DMS153 treated with DMSO at 0.1 percent for 48 hours (cell line): ENCODE results near the gene TMBIM1.
A peak's percentile ranks its signal among the peaks of the same experiment; 100 is the strongest.
"Not testable (repeated sequence)": the region's sequence is repeated elsewhere in the genome, so short reads cannot be mapped to it uniquely, and the experiment has no call there.

ENCODE experiments used
- DNase-seq: peaks from one replicate; lab custom pipeline; 2025; ENCODE audit not compliant: unreplicated experiment; lab: John Stamatoyannopoulos, UW

TMBIM1 gene

DNA sequence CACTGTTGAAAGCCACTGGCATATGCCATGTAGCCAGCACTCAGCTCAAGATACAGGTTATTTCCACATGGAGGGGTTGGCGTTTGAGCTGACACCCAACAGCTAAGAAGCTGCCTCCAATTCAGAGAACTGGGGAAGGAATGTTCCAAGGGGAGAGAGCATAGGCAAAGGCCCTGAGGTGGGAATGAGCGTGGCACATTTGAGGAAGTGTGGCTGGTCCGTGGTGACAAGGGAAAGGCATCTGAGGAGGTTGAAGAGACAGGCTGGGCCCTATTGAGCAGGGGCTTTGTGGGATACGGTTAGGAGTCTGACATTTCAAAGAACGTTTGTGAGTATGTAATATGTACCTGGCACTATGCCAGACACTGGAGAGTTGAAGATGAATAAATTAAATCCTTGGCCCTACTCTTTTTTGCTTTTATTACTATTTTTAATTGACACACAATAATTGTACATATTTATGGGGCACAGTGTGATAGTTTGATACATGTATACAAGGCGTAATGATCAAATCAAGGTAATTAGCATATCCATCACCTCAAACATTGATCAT is 27.6 kb upstream of the TMBIM1 start:
- no peak for DNase-seq

- DNase-seq = no peak
Measured at GRCh38 chr2:218318241-218318640, 25.9 kb upstream of the TMBIM1 start.

DNA sequence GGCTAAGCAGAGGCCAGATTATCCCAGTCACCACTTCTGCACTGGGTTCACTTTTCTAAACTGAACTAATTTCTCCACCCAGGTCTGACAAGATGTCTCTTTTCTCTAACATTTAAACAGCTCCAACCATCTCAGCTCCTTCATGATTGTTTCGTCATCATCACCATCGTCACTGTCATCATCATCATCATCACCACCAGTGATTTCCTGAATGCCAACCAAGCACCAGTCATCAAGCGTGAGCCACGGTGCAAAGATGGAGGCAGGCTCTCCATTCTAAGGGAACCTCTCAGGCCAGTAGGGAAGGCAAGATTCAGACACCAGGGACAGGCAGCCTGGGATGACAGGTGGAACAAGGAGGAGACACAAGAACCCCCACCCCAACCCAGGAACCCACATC is 25.5 kb upstream of the TMBIM1 start:
- DNase-seq = no peak

DNA sequence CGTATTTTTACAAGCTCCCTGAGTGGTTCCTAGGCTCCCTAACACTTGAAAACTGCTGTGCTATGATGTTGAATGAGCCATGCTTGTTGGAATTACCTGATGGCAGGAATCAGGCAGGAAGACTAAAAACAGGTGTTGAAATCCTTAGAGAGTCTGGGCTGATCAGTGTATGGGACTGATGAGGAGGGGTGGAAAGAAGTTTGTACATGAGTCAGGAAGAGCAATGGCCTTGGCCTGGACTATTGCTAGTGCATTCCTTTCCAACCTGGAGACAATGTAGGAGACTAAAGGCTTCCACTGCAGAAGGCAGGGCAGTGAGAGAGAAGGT is 25.0 kb upstream of the TMBIM1 start:
- DNase-seq = no peak

DNA sequence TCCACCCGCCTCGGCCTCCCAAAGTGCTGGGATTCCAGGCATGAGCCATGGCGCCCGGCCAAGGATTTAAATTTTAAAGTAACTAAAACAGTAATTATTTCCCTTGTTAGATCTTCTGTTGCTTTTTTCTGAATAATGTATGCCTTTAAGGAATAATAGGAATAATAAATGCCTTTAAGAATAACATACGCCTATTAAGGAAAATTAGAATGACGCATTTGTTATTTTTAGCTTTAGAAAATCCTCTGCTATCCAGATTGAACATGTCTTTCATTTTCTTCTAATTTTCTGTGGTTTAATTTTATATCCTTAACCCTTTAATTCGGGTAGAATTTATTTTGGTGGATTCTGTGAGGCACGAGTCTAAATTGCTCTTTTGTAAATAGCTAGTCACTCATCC is 23.1 kb upstream of the TMBIM1 start:
- no peak for DNase-seq

- DNase-seq = not testable (repeated sequence)
Measured at GRCh38 chr2:218314764-218315163, 22.5 kb upstream of the TMBIM1 start.

DNA sequence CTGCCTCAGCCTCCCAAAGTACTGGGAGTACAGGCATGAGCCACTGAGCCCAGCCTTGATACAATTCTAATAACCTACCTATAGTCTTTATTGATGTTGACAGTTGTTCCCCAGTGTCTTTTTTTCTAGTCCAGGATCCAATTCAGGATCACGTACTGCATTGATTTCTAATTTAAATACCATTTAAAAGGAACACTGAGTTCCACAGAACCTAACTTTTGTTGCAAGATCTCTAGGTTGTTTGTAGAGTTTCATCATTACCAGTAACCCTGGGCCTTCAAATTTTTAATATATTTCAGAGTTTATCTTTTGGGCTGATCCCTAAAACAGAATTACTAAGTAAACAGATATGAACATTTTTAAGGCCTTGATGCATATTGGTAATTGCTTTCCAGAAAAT is 21.1 kb upstream of the TMBIM1 start:
- no peak for DNase-seq

GRCh38 chr2:218312267-218312756 is 20.0 kb upstream of the TMBIM1 start:
- no peak for DNase-seq

GRCh38 chr2:218311541-218312266 is 19.4 kb upstream of the TMBIM1 start:
- not testable (repeated sequence) for DNase-seq

DNA sequence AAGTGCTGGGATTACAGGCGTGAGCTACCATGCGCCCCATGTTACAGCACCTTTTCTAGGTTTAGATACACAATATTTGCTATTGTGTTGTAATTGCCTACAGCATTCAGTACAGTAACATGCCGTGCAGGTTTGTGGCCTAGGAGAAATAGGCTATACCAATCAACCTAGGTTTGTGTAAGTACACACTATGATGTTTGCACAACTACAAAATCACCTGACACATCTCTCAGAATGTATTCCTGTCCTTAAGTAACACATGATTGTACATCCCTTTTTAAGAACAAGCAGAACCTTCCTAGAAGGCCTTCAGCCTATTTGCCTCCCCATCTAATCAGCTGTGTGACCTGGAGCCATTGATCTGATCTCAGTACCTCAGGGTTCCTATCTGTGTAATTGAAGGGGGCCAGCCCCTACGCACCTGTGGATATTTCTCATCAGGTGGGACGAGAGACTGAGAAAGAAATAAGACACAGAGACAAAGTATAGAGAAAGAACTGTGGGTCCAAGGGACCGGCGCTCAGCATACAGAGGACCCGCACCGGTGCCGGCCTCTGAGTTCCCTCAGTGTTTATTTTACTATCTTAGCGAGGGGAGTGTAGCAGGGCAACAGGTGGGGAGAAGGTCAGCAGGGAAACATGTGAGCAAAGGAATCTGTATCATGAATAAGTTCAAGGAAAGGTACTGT is 18.7 kb upstream of the TMBIM1 start:
- no peak for DNase-seq

DNA sequence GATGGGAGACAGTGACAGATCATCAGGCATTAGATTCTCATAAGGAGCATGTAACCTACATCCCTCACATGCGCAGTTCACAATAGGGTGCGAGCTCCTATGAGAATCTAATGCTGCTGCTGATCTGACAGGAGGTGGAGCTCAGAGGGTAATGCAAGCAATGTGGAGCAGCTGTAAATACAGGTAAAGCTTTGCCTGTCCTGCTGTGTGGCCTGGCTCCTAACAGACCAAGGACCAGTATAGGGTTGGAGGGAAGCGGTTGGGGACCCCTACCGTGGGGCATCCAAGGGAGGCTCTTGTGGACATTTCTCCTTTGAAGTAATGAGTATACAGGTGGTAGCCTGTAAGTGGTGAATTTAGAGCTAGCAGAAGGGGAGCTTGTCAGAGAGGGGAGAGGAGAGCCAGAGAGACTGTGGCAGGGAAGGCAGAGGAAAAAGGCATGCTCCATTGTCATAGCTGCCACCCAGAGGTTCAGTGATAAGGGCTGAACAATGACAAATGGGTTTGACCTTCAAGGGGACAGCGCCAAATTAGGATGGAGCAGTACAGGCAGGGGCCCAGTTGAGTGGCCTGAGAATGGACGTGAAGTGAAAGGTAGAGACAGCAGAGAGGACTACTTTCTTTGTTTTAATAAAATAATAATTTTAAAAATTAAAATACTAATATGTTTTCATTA is 15.2 kb upstream of the TMBIM1 start:
- DNase-seq = no peak

DNA sequence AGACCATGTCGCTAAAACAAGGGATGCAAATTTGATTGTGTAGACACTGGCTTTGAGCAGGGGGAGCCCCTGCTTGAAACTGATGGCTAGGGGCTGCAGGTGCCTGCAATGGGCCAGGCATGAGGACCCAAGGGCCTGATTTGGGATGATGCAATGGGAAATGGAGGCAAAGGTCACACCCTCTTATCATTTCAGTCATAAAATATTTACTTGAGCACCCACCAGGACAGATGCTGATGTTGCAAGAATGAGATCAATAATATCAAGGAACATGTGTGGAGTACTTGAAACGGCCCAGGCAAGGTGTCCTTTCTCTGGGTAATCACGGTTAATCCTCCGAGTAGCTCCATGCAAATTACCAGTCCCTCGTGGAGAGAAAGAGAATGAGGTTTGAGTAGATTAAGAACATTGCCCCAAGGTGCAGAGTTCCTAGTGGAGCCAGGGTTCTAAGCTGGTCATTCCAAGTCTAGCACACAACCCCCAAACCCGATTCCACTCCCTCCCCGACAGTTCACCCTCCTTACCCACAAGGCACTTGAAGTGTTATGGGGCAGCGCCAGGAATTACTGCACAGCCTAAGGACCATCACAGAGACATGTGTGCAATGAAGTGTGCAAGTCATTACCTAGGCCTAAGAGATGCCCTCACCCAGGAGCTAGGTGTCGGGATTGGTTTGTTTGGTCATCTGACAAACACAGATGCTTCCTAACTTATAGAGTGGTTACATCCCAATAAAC is 14.0 kb upstream of the TMBIM1 start:
- no peak for DNase-seq

- no peak for DNase-seq
Measured at GRCh38 chr2:218305383-218305782, 13.1 kb upstream of the TMBIM1 start.

- DNase-seq = peak; percentile 77
Measured at GRCh38 chr2:218301176-218301819, 9.0 kb upstream of the TMBIM1 start.

DNA sequence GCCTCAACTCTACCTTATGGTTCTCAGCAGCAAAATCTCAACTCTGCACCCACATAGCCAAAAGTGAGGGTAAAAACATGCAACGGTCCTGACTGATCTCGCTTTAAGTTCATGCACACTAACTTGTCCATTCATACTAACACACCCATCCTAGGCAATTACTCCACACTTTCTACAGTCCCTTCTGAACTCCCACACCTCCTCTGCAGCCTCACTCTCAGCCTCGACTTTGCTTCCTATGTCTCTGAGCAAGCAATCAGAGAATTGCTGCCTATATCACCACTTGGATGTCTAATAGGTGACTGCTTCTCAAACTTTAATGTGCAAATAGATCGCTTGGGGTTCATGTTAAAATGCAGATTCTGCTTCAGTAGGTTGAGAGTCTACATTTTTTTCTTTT is 7.8 kb upstream of the TMBIM1 start:
- DNase-seq = no peak

- DNase-seq = no peak
Measured at GRCh38 chr2:218298314-218298875, 6.1 kb upstream of the TMBIM1 start.

GRCh38 chr2:218296847-218297246 is 4.5 kb upstream of the TMBIM1 start:
- DNase-seq = no peak

- DNase-seq = no peak
Measured at GRCh38 chr2:218296200-218296599, 3.9 kb upstream of the TMBIM1 start.

DNA sequence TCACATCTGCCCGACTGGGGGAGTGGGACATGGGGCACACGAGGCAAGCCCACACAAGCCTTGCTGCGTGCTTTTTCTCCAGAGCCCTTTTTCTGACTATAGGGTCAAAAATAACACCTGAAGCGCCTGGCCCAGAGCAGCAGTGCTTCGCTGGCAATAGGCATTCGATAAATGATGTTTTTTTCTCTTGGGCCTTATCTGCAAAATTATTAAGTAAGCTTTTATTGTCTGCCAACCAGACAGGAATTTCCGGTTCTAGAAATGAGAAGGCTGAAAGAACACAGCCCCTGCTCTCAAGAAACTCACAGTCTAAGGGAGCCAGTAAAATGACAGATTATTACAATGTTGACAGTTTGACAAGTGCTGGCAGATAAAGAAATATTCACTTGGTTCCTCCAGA is 2.7 kb upstream of the TMBIM1 start:
- DNase-seq = no peak

- no peak for DNase-seq
Measured at GRCh38 chr2:218294430-218295022, 2.2 kb upstream of the TMBIM1 start.
